ENCODE results near the gene ASPRV1. TPM values are rescaled to one million over a fixed set of nuclear protein-coding genes. Genes with fewer than 3 reads are reported as not detected.

ASPRV1 gene
- total RNA-seq, 2 donors from 2014 or later = 0.84 to 0.91 TPM

GRCh38 chr2:69943000-69943842, 18.2 kb downstream of the ASPRV1 start:
- Mint-ChIP-seq H3K27ac (no peak overlapping the region), H3K9me3 (no peaks in the 10 kb centered on the region), H3K36me3 (ENCODE audit: low read depth) (peaks cover 12% of the 10 kb centered on the region), H3K4me3 (no peak overlapping the region), H3K4me1 (peaks cover 9% of the 10 kb centered on the region), H3K27me3 (ENCODE audit: insufficient read depth) (no peaks in the 10 kb centered on the region)
- Histone ChIP-seq H3K27ac (ENCODE audit: low read depth, low read length) (no peak overlapping the region), H3K27me3 (ENCODE audit: control insufficient read depth, insufficient read depth, low read length, poor library complexity, severe bottlenecking) (no peaks in the 10 kb centered on the region), H3K4me3 (ENCODE audit: low read length) (no peak overlapping the region), H3K9me3 (ENCODE audit: control insufficient read depth, low read length) (no peaks in the 10 kb centered on the region), H3K36me3 (ENCODE audit: control insufficient read depth, insufficient read depth, low read length) (no peaks in the 10 kb centered on the region), H3K4me1 (ENCODE audit: control insufficient read depth, insufficient read depth, low read length) (no peaks in the 10 kb centered on the region), H3K9ac (ENCODE audit: extremely low read depth, low read length, poor library complexity, severe bottlenecking) (no peak overlapping the region)
- DNase-seq = no peak
- WGBS, 2 experiments (ENCODE audit: insufficient coverage in 1 of 2, insufficient read length in 1 of 2) = 90 to 94% methylated on average over 10 to 11 of the region's 11 CpGs
- TF ChIP-seq CTCF (conservative IDR thresholded peaks at IDR 0.05) = no peak

GRCh38 chr2:69940691-69941090, 20.7 kb downstream of the ASPRV1 start:
- WGBS, 2 experiments (ENCODE audit: insufficient coverage in 1 of 2, insufficient read length in 1 of 2) = 95 to 100% methylated on average over 1 to 8 of the region's 8 CpGs
- no peaks in the 10 kb centered on the region for H3K27me3 ChIP-seq (ENCODE audit: control insufficient read depth, insufficient read depth, low read length, poor library complexity, severe bottlenecking)
- H3K9ac ChIP-seq (ENCODE audit: extremely low read depth, low read length, poor library complexity, severe bottlenecking) = no peak overlapping the region
- no peaks in the 10 kb centered on the region for H3K9me3 ChIP-seq (ENCODE audit: control insufficient read depth, low read length)
- H3K36me3 ChIP-seq (ENCODE audit: control insufficient read depth, insufficient read depth, low read length) = peaks cover 5% of the 10 kb centered on the region
- H3K9me3 Mint-ChIP-seq = no peaks in the 10 kb centered on the region
- H3K27ac ChIP-seq (ENCODE audit: low read depth, low read length) = no peak overlapping the region
- H3K4me1 Mint-ChIP-seq = peaks cover 3% of the 10 kb centered on the region
- H3K4me3 Mint-ChIP-seq = no peak overlapping the region
- no peaks in the 10 kb centered on the region for H3K4me1 ChIP-seq (ENCODE audit: control insufficient read depth, insufficient read depth, low read length)
- H3K4me3 ChIP-seq (ENCODE audit: low read length) = no peak overlapping the region
- no peak for TF ChIP-seq CTCF (conservative IDR thresholded peaks at IDR 0.05)
- no peak overlapping the region for H3K27ac Mint-ChIP-seq
- peaks cover 26% of the 10 kb centered on the region for H3K36me3 Mint-ChIP-seq (ENCODE audit: low read depth)
- no peaks in the 10 kb centered on the region for H3K27me3 Mint-ChIP-seq (ENCODE audit: insufficient read depth)
- no peak for DNase-seq

- Histone ChIP-seq H3K4me3 (ENCODE audit: low read length) (no peak overlapping the region), H3K9me3 (ENCODE audit: control insufficient read depth, low read length) (no peaks in the 10 kb centered on the region), H3K4me1 (ENCODE audit: control insufficient read depth, insufficient read depth, low read length) (no peaks in the 10 kb centered on the region), H3K27ac (ENCODE audit: low read depth, low read length) (no peak overlapping the region), H3K9ac (ENCODE audit: extremely low read depth, low read length, poor library complexity, severe bottlenecking) (no peak overlapping the region), H3K27me3 (ENCODE audit: control insufficient read depth, insufficient read depth, low read length, poor library complexity, severe bottlenecking) (no peaks in the 10 kb centered on the region), H3K36me3 (ENCODE audit: control insufficient read depth, insufficient read depth, low read length) (peaks cover 5% of the 10 kb centered on the region)
- TF ChIP-seq CTCF (conservative IDR thresholded peaks at IDR 0.05) = no peak
- H3K4me1 Mint-ChIP-seq = peaks cover 3% of the 10 kb centered on the region
- H3K9me3 Mint-ChIP-seq = no peaks in the 10 kb centered on the region
- no peak for DNase-seq
- H3K36me3 Mint-ChIP-seq (ENCODE audit: low read depth) = peaks cover 29% of the 10 kb centered on the region
- H3K27ac Mint-ChIP-seq = peak overlapping the region; percentile 64
- WGBS, 2 experiments (ENCODE audit: insufficient coverage in 1 of 2, insufficient read length in 1 of 2) = 85 to 90% methylated on average over 14 of the region's 14 CpGs
- H3K4me3 Mint-ChIP-seq = no peak overlapping the region
- no peaks in the 10 kb centered on the region for H3K27me3 Mint-ChIP-seq (ENCODE audit: insufficient read depth)
These were observed 21.7 kb downstream of the ASPRV1 start for GRCh38 chr2:69939722-69940121.

Measured in endodermal cell (in vitro differentiated cells).